A549 (cell line): ENCODE measurements around the gene EFNB2. TPM values are rescaled to one million over a fixed set of nuclear protein-coding genes. Genes with fewer than 3 reads are reported as not detected.

Source experiments
- ATAC-seq, 2 experiments: fragments of 200-7000 bp in 1 of 2; fragments of >200 bp in 1 of 2; cut with Nextera tagmentation in 1 of 2; cut with Tn5 transposase in 1 of 2; 3 replicates each; pipeline versions ENCODE4 v1.8.0 to v1.9.1; 2018 to 2020; ENCODE audit warnings: mild to moderate bottlenecking in 1 of 2, moderate library complexity in 1 of 2
- CTCF ChIA-PET: fragments of 300-600 bp; sonication (Branson Sonifier 250); formaldehyde crosslinking; extraction: SDS; loops from one replicate; lab custom pipeline; 2021; ENCODE audit warnings: antibody characterized with exemption, inconsistent platforms; lab: Yijun Ruan, JAX
- POLR2A ChIA-PET: fragments of 350-600 bp; formaldehyde crosslinking; extraction: SDS; loops from one replicate; lab custom pipeline; 2021; ENCODE audit warnings: antibody characterized with exemption, inconsistent platforms; lab: Yijun Ruan, JAX
- DNase-seq, 2 experiments: peaks; one replicate each; pipeline versions ENCODE4 v3.0.0 to v3.0.0-alpha.2; 2011 to 2016; ENCODE audit warnings: low read depth in 1 of 2, low spot score in 1 of 2
- FAIRE-seq: peaks from 2 replicates; lab custom pipeline; 2011; peaks lifted over from hg19 to GRCh38; lab: Jason Lieb, UNC
- H3K27ac ChIP-seq, 2 experiments: fragments of >200 bp; sonication (Bioruptor Twin); formaldehyde crosslinking; 3 replicates each; pipeline ENCODE4 v1.5.1; 2016 to 2017
- H3K4me1 ChIP-seq: fragments of >200 bp; sonication (Bioruptor Twin); formaldehyde crosslinking; 3 replicates; pipeline ENCODE4 v1.6.1; 2016
- H3K4me2 ChIP-seq: fragments of >200 bp; sonication (Bioruptor Twin); formaldehyde crosslinking; 3 replicates; pipeline ENCODE4 v1.6.1; 2016
- H3K4me3 ChIP-seq: fragments of >200 bp; sonication (Bioruptor Twin); formaldehyde crosslinking; 3 replicates; pipeline ENCODE4 v1.5.1; 2016
- H3K9me3 ChIP-seq: fragments of >200 bp; sonication (Bioruptor Twin); formaldehyde crosslinking; 3 replicates; pipeline ENCODE4 v1.6.1; 2016
- BHLHE40 ChIP-seq: IDR thresholded peaks from 2 replicates; pipeline ENCODE4 v1.6.1; 2012; ENCODE audit warnings: low read depth, low read length, inconsistent platforms
- HDAC2 ChIP-seq: fragments of 200-600 bp; sonication (generic); IDR thresholded peaks from 2 replicates; pipeline ENCODE4 v1.6.1; 2016
- HOXB5 ChIP-seq: fragments of 250-450 bp; sonication (Bioruptor Pico); IDR thresholded peaks from 2 replicates; pipeline ENCODE4 v1.5.0; 2020; ENCODE audit warnings: mild to moderate bottlenecking, moderate library complexity
- JUN ChIP-seq, 2 experiments: fragments of >200 bp; sonication (Bioruptor Twin); formaldehyde crosslinking; IDR thresholded peaks; 2 replicates in 1 of 2; 3 replicates in 1 of 2; pipeline ENCODE4 v1.6.1; 2016 to 2017
- JUNB ChIP-seq: fragments of >200 bp; sonication (Bioruptor Twin); formaldehyde crosslinking; IDR thresholded peaks from 2 replicates; pipeline ENCODE4 v1.6.1; 2016
- KDM5A ChIP-seq: fragments of 200-600 bp; sonication (generic); IDR thresholded peaks from 2 replicates; pipeline ENCODE4 v1.6.1; 2016; ENCODE audit warnings: antibody characterized with exemption, mild to moderate bottlenecking
- MAZ ChIP-seq: fragments of 150-350 bp; IDR thresholded peaks from 2 replicates; pipeline ENCODE4 v1.6.1; 2014; ENCODE audit warnings: antibody characterized with exemption, low read depth, low read length, borderline replicate concordance
- MYC ChIP-seq: IDR thresholded peaks from 2 replicates; pipeline ENCODE4 v1.6.1; 2012; ENCODE audit warnings: mild to moderate bottlenecking, inconsistent platforms, low read length, improper control_type of control experiment, borderline replicate concordance
- NR3C1 ChIP-seq: fragments of >200 bp; sonication (Bioruptor Twin); formaldehyde crosslinking; IDR thresholded peaks from 3 replicates; pipeline ENCODE4 v1.6.1; 2017
- POLR2A ChIP-seq: IDR thresholded peaks from 2 replicates; pipeline ENCODE4 v1.6.1; 2012; ENCODE audit warnings: mild to moderate bottlenecking, low read length
- SREBF2 ChIP-seq: fragments of 450-650 bp; IDR thresholded peaks from 2 replicates; pipeline ENCODE4 v1.6.1; 2014; ENCODE audit warnings: mild to moderate bottlenecking, moderate library complexity
- TFCP2L1 ChIP-seq: fragments of 250-450 bp; sonication (Bioruptor Pico); IDR thresholded peaks from 2 replicates; pipeline ENCODE4 v1.5.0; 2021; ENCODE audit warnings: mild to moderate bottlenecking
- ZNF302 ChIP-seq: fragments of 250-450 bp; sonication (Bioruptor Pico); IDR thresholded peaks from 2 replicates; pipeline ENCODE4 v1.9.0; 2021; ENCODE audit warnings: inconsistent platforms, mild to moderate bottlenecking, moderate library complexity
- WGBS: methylation state at CpG from one replicate; pipeline ENCODE4 v1.1.6; 2017; ENCODE audit errors: missing lambda C conversion rate; 5-methylcytosine and 5-hydroxymethylcytosine counted together
- polyA plus RNA-seq, 4 experiments: library from polyadenylated mRNA; depleted of rRNA in 3 of 4; stranded (reverse); fragments of >200 nt; fragmentation: RNase III in 1 of 4; extraction: RNeasy Plus Mini Kit Qiagen cat#74134 plus additional on column Dnase treatment in 1 of 4; gene quantifications; 2 replicates in 3 of 4; 3 replicates in 1 of 4; pipeline ENCODE4 v1.2.3, GENCODE V29; 2011 to 2017
- TF ChIP-seq, protein P1 (sequence below): IDR thresholded peaks from 2 replicates; pipeline ENCODE4 v1.6.1; 2012
- TF ChIP-seq, protein P2 (sequence below): fragments of >200 bp; sonication (Bioruptor Twin); formaldehyde crosslinking; IDR thresholded peaks from 3 replicates; pipeline ENCODE4 v1.6.1; 2016
- TF ChIP-seq, protein P3 (sequence below): IDR thresholded peaks from 2 replicates; pipeline ENCODE4 v1.6.1; 2012
- TF ChIP-seq, protein P4 (sequence below): fragments of 250-450 bp; sonication (Bioruptor Pico); IDR thresholded peaks from 2 replicates; pipeline ENCODE4 v1.5.0; 2021; ENCODE audit warnings: mild to moderate bottlenecking, moderate library complexity, borderline replicate concordance
- TF ChIP-seq, protein P5 (sequence below): fragments of >200 bp; sonication (Bioruptor Twin); formaldehyde crosslinking; IDR thresholded peaks from 3 replicates; pipeline ENCODE4 v1.5.1; 2016
- TF ChIP-seq, protein P6 (sequence below): fragments of 250-450 bp; sonication (Bioruptor Pico); IDR thresholded peaks from 2 replicates; pipeline ENCODE4 v1.5.0; 2020; ENCODE audit warnings: low read depth, mild to moderate bottlenecking, moderate library complexity

EFNB2 gene
- polyA plus RNA-seq, 2 of the 4 experiments (the other 2 are of a cell fraction) = 1.0 to 1.3 TPM

DNA sequence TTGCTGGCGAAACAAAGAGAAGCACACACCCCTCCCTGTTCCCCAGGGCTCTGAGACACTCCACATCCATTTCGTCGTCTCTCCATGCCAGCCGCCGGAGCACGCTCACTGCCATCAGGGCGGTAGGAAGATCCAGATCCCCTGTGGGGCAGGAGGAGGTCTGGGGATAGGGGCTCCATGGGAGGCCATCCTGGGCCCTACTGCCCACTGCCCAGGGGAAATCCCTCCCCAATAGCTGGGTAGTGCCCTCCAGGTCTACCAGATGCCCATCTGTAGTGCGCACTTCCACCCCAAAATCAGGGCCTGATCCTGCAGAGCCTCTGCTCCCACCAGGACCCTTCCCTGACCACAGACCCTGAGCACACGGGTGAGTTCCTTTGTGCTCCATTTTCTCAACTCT lies 80.3 kb downstream of the EFNB2 start:
- ATAC-seq (no peak), FAIRE-seq (no peak), DNase-seq (no peak)
- H3K9me3 ChIP-seq = no peaks in the 10 kb centered on the region
- H3K4me2 ChIP-seq = no peak overlapping the region
- no peak overlapping the region for H3K27ac ChIP-seq
- WGBS = 77% methylated on average over 8 of the region's 9 CpGs
- ChIA-PET CTCF (interaction anchor here (0.6 kb wide), 1 partner anchor 510 kb away, joined by 3 read pairs; no protein-coding TSS in a partner anchor), POLR2A (no interaction called here)
- TF ChIP-seq HDAC2 (no peak), JUN (IDR thresholded peaks at IDR 0.05) (no peak), NR3C1 (no peak), POLR2A (no peak), HOXB5 (CRISPR knock-in tag) (no peak), MYC (no peak)
- TF ChIP-seq, protein P1, sequence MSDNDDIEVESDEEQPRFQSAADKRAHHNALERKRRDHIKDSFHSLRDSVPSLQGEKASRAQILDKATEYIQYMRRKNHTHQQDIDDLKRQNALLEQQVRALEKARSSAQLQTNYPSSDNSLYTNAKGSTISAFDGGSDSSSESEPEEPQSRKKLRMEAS = no peak
- no peak overlapping the region for H3K4me3 ChIP-seq
- no peaks in the 10 kb centered on the region for H3K4me1 ChIP-seq

DNA sequence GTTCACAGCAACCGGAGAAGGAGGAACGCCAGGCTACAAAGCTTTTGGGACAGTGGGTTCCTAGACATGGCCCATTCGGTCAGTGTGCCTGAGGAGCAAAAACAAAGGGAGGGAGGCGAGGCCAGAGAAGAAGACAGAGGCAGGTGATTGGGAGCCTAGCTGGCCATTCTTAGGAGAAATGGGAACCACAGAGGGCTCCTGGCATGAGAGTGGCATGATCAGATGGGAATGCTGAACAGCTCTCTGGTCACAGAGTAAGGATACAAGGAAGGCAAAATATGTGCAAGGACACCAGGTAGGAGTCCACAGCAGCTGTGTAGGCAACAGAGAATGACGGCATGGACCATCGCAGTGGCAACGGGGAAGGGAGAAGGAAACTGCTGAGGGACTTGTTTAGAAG lies 82.4 kb downstream of the EFNB2 start:
- WGBS = 48% methylated on average over 7 of the region's 7 CpGs
- no peaks in the 10 kb centered on the region for H3K4me1 ChIP-seq
- H3K4me3 ChIP-seq = no peak overlapping the region
- ChIA-PET CTCF (no interaction called here), POLR2A (no interaction called here)
- no peak overlapping the region for H3K27ac ChIP-seq
- FAIRE-seq (no peak), ATAC-seq (no peak), DNase-seq (no peak)
- no peaks in the 10 kb centered on the region for H3K9me3 ChIP-seq
- no peak overlapping the region for H3K4me2 ChIP-seq
- TF ChIP-seq, protein P2, sequence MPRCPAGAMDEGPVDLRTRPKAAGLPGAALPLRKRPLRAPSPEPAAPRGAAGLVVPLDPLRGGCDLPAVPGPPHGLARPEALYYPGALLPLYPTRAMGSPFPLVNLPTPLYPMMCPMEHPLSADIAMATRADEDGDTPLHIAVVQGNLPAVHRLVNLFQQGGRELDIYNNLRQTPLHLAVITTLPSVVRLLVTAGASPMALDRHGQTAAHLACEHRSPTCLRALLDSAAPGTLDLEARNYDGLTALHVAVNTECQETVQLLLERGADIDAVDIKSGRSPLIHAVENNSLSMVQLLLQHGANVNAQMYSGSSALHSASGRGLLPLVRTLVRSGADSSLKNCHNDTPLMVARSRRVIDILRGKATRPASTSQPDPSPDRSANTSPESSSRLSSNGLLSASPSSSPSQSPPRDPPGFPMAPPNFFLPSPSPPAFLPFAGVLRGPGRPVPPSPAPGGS = no peak
- TF ChIP-seq JUNB (no peak), JUN (IDR thresholded peaks at IDR 0.05) (no peak), MYC (no peak), BHLHE40 (no peak), SREBF2 (no peak), ZNF302 (CRISPR knock-in tag) (no peak), MAZ (no peak), KDM5A (no peak), TFCP2L1 (CRISPR knock-in tag) (no peak)
- TF ChIP-seq, protein P3, sequence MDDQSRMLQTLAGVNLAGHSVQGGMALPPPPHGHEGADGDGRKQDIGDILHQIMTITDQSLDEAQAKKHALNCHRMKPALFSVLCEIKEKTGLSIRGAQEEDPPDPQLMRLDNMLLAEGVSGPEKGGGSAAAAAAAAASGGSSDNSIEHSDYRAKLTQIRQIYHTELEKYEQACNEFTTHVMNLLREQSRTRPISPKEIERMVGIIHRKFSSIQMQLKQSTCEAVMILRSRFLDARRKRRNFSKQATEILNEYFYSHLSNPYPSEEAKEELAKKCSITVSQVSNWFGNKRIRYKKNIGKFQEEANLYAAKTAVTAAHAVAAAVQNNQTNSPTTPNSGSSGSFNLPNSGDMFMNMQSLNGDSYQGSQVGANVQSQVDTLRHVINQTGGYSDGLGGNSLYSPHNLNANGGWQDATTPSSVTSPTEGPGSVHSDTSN = no peak
- TF ChIP-seq, protein P4, sequence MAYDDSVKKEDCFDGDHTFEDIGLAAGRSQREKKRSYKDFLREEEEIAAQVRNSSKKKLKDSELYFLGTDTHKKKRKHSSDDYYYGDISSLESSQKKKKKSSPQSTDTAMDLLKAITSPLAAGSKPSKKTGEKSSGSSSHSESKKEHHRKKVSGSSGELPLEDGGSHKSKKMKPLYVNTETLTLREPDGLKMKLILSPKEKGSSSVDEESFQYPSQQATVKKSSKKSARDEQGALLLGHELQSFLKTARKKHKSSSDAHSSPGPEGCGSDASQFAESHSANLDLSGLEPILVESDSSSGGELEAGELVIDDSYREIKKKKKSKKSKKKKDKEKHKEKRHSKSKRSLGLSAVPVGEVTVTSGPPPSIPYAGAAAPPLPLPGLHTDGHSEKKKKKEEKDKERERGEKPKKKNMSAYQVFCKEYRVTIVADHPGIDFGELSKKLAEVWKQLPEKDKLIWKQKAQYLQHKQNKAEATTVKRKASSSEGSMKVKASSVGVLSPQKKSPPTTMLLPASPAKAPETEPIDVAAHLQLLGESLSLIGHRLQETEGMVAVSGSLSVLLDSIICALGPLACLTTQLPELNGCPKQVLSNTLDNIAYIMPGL = no peak
- TF ChIP-seq, protein P5, sequence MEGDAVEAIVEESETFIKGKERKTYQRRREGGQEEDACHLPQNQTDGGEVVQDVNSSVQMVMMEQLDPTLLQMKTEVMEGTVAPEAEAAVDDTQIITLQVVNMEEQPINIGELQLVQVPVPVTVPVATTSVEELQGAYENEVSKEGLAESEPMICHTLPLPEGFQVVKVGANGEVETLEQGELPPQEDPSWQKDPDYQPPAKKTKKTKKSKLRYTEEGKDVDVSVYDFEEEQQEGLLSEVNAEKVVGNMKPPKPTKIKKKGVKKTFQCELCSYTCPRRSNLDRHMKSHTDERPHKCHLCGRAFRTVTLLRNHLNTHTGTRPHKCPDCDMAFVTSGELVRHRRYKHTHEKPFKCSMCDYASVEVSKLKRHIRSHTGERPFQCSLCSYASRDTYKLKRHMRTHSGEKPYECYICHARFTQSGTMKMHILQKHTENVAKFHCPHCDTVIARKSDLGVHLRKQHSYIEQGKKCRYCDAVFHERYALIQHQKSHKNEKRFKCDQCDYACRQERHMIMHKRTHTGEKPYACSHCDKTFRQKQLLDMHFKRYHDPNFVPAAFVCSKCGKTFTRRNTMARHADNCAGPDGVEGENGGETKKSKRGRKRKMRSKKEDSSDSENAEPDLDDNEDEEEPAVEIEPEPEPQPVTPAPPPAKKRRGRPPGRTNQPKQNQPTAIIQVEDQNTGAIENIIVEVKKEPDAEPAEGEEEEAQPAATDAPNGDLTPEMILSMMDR = no peak
- TF ChIP-seq, protein P6, sequence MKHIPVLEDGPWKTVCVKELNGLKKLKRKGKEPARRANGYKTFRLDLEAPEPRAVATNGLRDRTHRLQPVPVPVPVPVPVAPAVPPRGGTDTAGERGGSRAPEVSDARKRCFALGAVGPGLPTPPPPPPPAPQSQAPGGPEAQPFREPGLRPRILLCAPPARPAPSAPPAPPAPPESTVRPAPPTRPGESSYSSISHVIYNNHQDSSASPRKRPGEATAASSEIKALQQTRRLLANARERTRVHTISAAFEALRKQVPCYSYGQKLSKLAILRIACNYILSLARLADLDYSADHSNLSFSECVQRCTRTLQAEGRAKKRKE (CRISPR knock-in tag) = no peak
- TF ChIP-seq, all 56 proteins: peak for 0
